GM23248 (cell line): ENCODE results near the gene ANKMY2. TPM values are rescaled to one million over a fixed set of nuclear protein-coding genes. Genes with fewer than 3 reads are reported as not detected.
"Not testable (repeated sequence)": the region's sequence is repeated elsewhere in the genome, so short reads cannot be mapped to it uniquely, and the experiment has no call there.

Experiments used
- DNase-seq: peaks from one replicate; pipeline ENCODE4 v3.0.0-alpha.2; 2015
- H2AFZ ChIP-seq: fragments of 200-600 bp; sonication (generic); 2 replicates; pipeline ENCODE4 v1.6.1; 2016; ENCODE audit warnings: antibody characterized with exemption
- H3F3A ChIP-seq: fragments of 200-600 bp; sonication (generic); 2 replicates; pipeline ENCODE4 v1.6.1; 2016; ENCODE audit warnings: mild to moderate bottlenecking, antibody characterized with exemption, mixed run types; ENCODE audit not compliant: insufficient read depth
- H3K27ac ChIP-seq: fragments of 200-600 bp; sonication (generic); 2 replicates; pipeline ENCODE4 v1.5.1; 2016; ENCODE audit warnings: mild to moderate bottlenecking
- H3K27me3 ChIP-seq: fragments of 200-600 bp; sonication (generic); replicated peaks from 2 replicates; pipeline ENCODE4 v1.6.1; 2016; ENCODE audit warnings: mild to moderate bottlenecking; ENCODE audit not compliant: insufficient read depth
- H3K36me3 ChIP-seq: fragments of 200-600 bp; sonication (generic); 2 replicates; pipeline ENCODE4 v1.6.1; 2016; ENCODE audit warnings: low read depth, mild to moderate bottlenecking
- H3K4me1 ChIP-seq: fragments of 200-600 bp; sonication (generic); 2 replicates; pipeline ENCODE4 v1.6.1; 2016; ENCODE audit warnings: mild to moderate bottlenecking; ENCODE audit not compliant: insufficient read depth
- H3K4me2 ChIP-seq: fragments of 200-600 bp; sonication (generic); one replicate; pipeline ENCODE4 v1.6.1; 2016; ENCODE audit warnings: mild to moderate bottlenecking; ENCODE audit not compliant: unreplicated experiment
- H3K4me3 ChIP-seq: fragments of 200-600 bp; sonication (generic); 2 replicates; pipeline ENCODE4 v1.5.1; 2016; ENCODE audit warnings: mild to moderate bottlenecking
- H3K79me2 ChIP-seq: fragments of 200-600 bp; sonication (generic); 2 replicates; pipeline ENCODE4 v1.6.1; 2016; ENCODE audit warnings: mild to moderate bottlenecking; ENCODE audit not compliant: insufficient read depth
- H3K9ac ChIP-seq: fragments of 200-600 bp; sonication (generic); 2 replicates; pipeline ENCODE4 v1.6.1; 2016; ENCODE audit warnings: mild to moderate bottlenecking
- H3K9me2 ChIP-seq: fragments of 200-600 bp; sonication (generic); 2 replicates; pipeline ENCODE4 v1.6.1; 2016; ENCODE audit warnings: mixed run types, mild to moderate bottlenecking, moderate library complexity; ENCODE audit not compliant: insufficient read depth
- H3K9me3 ChIP-seq: fragments of 200-600 bp; sonication (generic); one replicate; pipeline ENCODE4 v1.6.1; 2017; ENCODE audit warnings: low read depth
- H4K20me1 ChIP-seq: fragments of 200-600 bp; sonication (generic); 2 replicates; pipeline ENCODE4 v1.6.0; 2016; ENCODE audit not compliant: insufficient read depth
- EZH2 ChIP-seq: fragments of 200-600 bp; sonication (generic); IDR thresholded peaks from 2 replicates; pipeline ENCODE4 v1.6.1; 2018; ENCODE audit warnings: antibody characterized with exemption, mild to moderate bottlenecking; ENCODE audit not compliant: insufficient read depth, poor library complexity, severe bottlenecking
- EZH2phosphoT487 ChIP-seq: fragments of 200-600 bp; sonication (generic); IDR thresholded peaks from 2 replicates; pipeline ENCODE4 v1.6.1; 2018; ENCODE audit warnings: antibody characterized with exemption, moderate library complexity, mild to moderate bottlenecking, low read depth; ENCODE audit not compliant: insufficient read depth
- WGBS, 2 experiments: methylation state at CpG; one replicate each; pipeline ENCODE4 v1.1.6; 2015 to 2017; ENCODE audit warnings: low lambda C conversion rate in 2 of 2, low coverage in 1 of 2; ENCODE audit errors: missing lambda C conversion rate in 2 of 2; 5-methylcytosine and 5-hydroxymethylcytosine counted together
- in situ Hi-C: fragments of 300-500 bp; cut with MboI; formaldehyde crosslinking; loops from 2 replicates; pipeline ENCODE4 v1.15.0; 2020
- polyA plus RNA-seq: library from polyadenylated mRNA; unstranded; fragments of >200 nt; fragmentation: Nextera tagmentation; extraction: Ambion mirVana; gene quantifications from 2 replicates; pipeline ENCODE4 v1.2.1, GENCODE V29; 2016
- total RNA-seq: library from RNA; depleted of rRNA; stranded (reverse); fragments of >200 nt; shearing (Covaris generic); gene quantifications from 2 replicates; pipeline ENCODE4 v1.2.3, GENCODE V29; 2014

ANKMY2 gene
- total and polyA plus RNA-seq, 2 experiments from 2014 or later, result 19.3 to 23.1 TPM

- Histone ChIP-seq H3K79me2 (no peaks in the 10 kb centered on the region), H3K27ac (no peak overlapping the region), H3K4me1 (no peaks in the 10 kb centered on the region), H2AFZ (no peak overlapping the region), H3K27me3 (no peaks in the 10 kb centered on the region), H4K20me1 (no peaks in the 10 kb centered on the region), H3K4me2 (no peak overlapping the region), H3K4me3 (no peak overlapping the region), H3F3A (no peaks in the 10 kb centered on the region), H3K36me3 (peaks cover 46% of the 10 kb centered on the region), H3K9me2 (no peaks in the 10 kb centered on the region), H3K9me3 (no peaks in the 10 kb centered on the region), H3K9ac (no peak overlapping the region)
- in situ Hi-C loops, result no loop called here
- peak; percentile 37 for DNase-seq
- TF ChIP-seq EZH2 (no peak), EZH2phosphoT487 (no peak)
- 98% methylated on average over 2 of the region's 2 CpGs for WGBS, 2 experiments
Observed at GRCh38 chr7:16688249-16688648, 42.7 kb upstream of the ANKMY2 start.

DNA sequence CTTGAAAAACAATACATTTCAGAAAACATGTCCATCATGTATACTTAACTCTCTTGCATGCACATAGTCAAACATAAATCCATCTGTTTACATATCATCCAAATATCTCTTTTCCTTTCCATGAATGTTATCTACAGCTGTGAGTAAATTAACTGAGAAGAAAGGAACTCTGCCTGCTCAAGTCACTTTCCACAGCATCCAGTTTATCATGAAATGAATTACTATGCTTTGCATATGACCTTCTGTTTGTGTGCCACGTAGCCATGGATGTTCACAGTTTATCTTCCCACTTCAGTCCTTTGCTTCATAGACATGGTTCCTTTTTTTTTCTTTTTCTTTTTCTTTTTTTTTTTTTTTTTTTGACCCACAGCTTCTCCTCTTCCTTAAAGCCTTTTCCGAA, 40.0 kb upstream of the ANKMY2 start:
- no peaks in the 10 kb centered on the region for H3K27me3 ChIP-seq
- DNase-seq, result no peak
- no peak overlapping the region for H3K4me2 ChIP-seq
- H3K27ac ChIP-seq, result no peak overlapping the region
- no peak overlapping the region for H3K9ac ChIP-seq
- TF ChIP-seq EZH2phosphoT487 (no peak), EZH2 (no peak)
- no peaks in the 10 kb centered on the region for H4K20me1 ChIP-seq
- H3K9me3 ChIP-seq, result no peaks in the 10 kb centered on the region
- H3K36me3 ChIP-seq, result peaks cover 65% of the 10 kb centered on the region
- H3K9me2 ChIP-seq, result no peaks in the 10 kb centered on the region
- H3K4me3 ChIP-seq, result no peak overlapping the region
- no peaks in the 10 kb centered on the region for H3K4me1 ChIP-seq
- WGBS, 2 experiments, result 95 to 100% methylated on average over 1 to 2 of the region's 2 CpGs
- no peaks in the 10 kb centered on the region for H3F3A ChIP-seq
- in situ Hi-C loops, result no loop called here
- no peak overlapping the region for H2AFZ ChIP-seq
- H3K79me2 ChIP-seq, result no peaks in the 10 kb centered on the region

DNA sequence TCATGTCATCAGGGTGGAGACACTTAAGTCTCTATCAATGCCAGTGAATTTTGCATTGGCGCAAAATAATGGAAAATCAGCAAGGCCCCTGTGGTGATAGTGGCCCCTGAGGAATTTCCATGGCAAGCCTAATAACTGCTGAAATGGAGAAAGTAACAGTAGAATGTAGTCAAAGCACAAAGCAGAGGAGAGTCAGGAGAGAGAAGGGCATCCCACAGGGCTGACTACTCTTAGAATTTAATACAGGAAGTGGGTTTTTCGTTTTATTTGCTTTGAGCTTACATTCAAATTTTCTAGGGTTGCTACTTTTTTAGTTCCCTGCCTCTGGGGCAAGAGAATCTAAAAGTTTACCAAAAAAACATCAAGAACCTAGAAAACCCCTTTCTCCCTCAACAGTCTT, 39.4 kb upstream of the ANKMY2 start:
- Histone ChIP-seq H3K4me2 (no peak overlapping the region), H3K4me1 (no peaks in the 10 kb centered on the region), H3K9me3 (no peaks in the 10 kb centered on the region), H3K79me2 (no peaks in the 10 kb centered on the region), H3K36me3 (peaks cover 59% of the 10 kb centered on the region), H3K27ac (no peak overlapping the region), H3K9ac (no peak overlapping the region), H3K4me3 (no peak overlapping the region), H3K27me3 (no peaks in the 10 kb centered on the region), H3K9me2 (no peaks in the 10 kb centered on the region), H3F3A (no peaks in the 10 kb centered on the region), H4K20me1 (no peaks in the 10 kb centered on the region), H2AFZ (no peak overlapping the region)
- DNase-seq, result no peak
- TF ChIP-seq EZH2 (no peak), EZH2phosphoT487 (no peak)
- in situ Hi-C loops, result no loop called here
- 76 to 86% methylated on average over 2 of the region's 2 CpGs for WGBS, 2 experiments

DNA sequence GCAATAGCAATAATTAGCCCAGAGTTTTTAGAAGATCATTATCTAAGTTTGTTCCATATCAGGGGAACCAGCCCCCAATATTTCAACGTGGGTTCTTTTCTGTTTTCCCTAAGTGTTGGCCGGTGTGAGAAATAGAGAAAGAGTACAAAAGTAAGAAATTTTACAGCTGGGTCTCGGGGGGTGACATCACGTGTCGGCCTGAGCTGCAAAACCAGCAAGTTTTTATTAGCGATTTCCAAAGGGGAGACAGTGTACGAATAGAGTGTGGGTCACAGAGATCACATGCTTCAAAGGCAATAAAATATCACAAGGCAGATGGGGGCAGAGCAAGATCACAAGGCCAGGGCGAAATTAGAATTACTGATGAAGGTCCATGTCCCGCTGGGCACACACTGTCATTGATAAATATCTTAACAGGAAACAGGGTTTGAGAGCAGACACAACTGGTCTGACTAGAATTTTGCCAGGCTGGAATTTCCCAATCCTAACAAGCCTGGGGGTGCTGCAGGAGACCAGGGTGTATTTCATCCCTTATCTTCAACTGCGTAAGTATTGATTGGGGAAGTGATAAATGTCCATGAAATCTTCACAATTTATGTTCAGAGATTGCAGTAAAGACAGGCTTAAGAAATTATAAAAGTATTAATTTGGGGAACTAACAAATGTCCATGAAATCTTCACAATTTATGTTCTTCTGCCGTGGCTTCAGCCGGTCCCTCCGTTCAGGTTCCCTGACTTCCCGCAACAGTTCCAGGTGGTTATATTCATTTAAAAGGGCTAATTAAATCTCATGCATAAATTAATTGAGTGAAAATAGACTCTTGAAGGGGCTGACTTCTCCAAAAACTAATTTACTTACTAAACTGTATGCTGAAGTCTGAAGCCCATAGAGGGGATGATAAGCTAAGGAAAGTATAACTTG, 33.4 kb upstream of the ANKMY2 start:
- H3K27ac ChIP-seq, H3K9me2 ChIP-seq, in situ Hi-C loops, H4K20me1 ChIP-seq, H3F3A ChIP-seq, H2AFZ ChIP-seq, H3K27me3 ChIP-seq, H3K4me1 ChIP-seq, H3K9me3 ChIP-seq, H3K9ac ChIP-seq, DNase-seq, H3K4me2 ChIP-seq, H3K4me3 ChIP-seq: not testable (repeated sequence)
- Histone ChIP-seq H3K36me3 (peaks cover 42% of the 10 kb centered on the region; the same call in 1 of the 2 replicates), H3K79me2 (peaks cover 34% of the 10 kb centered on the region)
- WGBS, 2 experiments, result 92 to 93% methylated on average over 14 of the region's 14 CpGs
